Right lobe of liver (tissue), 4 donors: ENCODE measurements around the gene BTBD16.

ENCODE experiments used
- CTCF ChIP-seq, 4 donors: fragments of 200-600 bp in 3 of 4; fragments of 450-650 bp in 1 of 4; IDR thresholded peaks; one replicate each; pipeline versions ENCODE4 v1.5.1 to v1.8.0; 2016 to 2022; ENCODE audit warnings: antibody characterized with exemption in 4 of 4, mild to moderate bottlenecking in 2 of 4
- POLR2A ChIP-seq: fragments of 450-650 bp; IDR thresholded peaks from one replicate; pipeline ENCODE4 v1.6.1; 2017; ENCODE audit warnings: antibody characterized with exemption, mild to moderate bottlenecking
- donor health status: DM: no; HTN: no; CAD: no.
- donor health status: DM: no; HTN: no; CAD: no.
- donor health status: DM: no; HTN: yes; CAD: no.

- TF ChIP-seq CTCF (IDR thresholded peaks at IDR 0.05), result no peak
- TF ChIP-seq POLR2A, result no peak
Measured at GRCh38 chr10:122224159-122224558, 46.9 kb upstream of the BTBD16 start.
